Muscle layer of duodenum (tissue), 2 donors: ENCODE measurements around the gene LIMK2.
A peak's percentile ranks its signal among the peaks of the same experiment; 100 is the strongest.

Experiments used
- H3K27ac ChIP-seq: one replicate; pipeline ENCODE4 v1.7.0; 2013; ENCODE audit warnings: mild to moderate bottlenecking, low read length
- H3K27me3 ChIP-seq: one replicate; pipeline ENCODE4 v1.7.0; 2013; ENCODE audit warnings: low read depth, mild to moderate bottlenecking, control low read depth, low read length
- H3K36me3 ChIP-seq, 2 donors: one replicate each; pipeline ENCODE4 v1.7.0; 2013; ENCODE audit warnings: low read length in 2 of 2, control low read depth in 1 of 2, mild to moderate bottlenecking in 1 of 2; ENCODE audit not compliant: insufficient read depth in 2 of 2, control insufficient read depth in 1 of 2
- H3K4me1 ChIP-seq, 2 donors: one replicate each; pipeline ENCODE4 v1.7.0; 2013; ENCODE audit warnings: low read length in 2 of 2, mild to moderate bottlenecking in 2 of 2, control low read depth in 1 of 2, moderate library complexity in 1 of 2; ENCODE audit not compliant: insufficient read depth in 2 of 2, control insufficient read depth in 1 of 2
- H3K4me3 ChIP-seq, 2 donors: one replicate each; pipeline ENCODE4 v1.7.0; 2013; ENCODE audit warnings: low read length in 2 of 2, low read depth in 1 of 2, mild to moderate bottlenecking in 1 of 2
- H3K9me3 ChIP-seq, 2 donors: one replicate each; pipeline ENCODE4 v1.7.0; 2013; ENCODE audit warnings: low read length in 2 of 2, control low read depth in 1 of 2, mild to moderate bottlenecking in 1 of 2; ENCODE audit not compliant: control insufficient read depth in 1 of 2
- donor health status: healthy.

The LIMK2 gene

GRCh38 chr22:31276426-31277167 lies 64.5 kb downstream of the LIMK2 start:
- H3K4me3 ChIP-seq: no peak overlapping the region
- no peaks in the 10 kb centered on the region for H3K27me3 ChIP-seq
- no peaks in the 10 kb centered on the region for H3K4me1 ChIP-seq
- H3K9me3 ChIP-seq: no peaks in the 10 kb centered on the region
- peaks cover 53 to 55% of the 10 kb centered on the region in 2 donors for H3K36me3 ChIP-seq
- H3K27ac ChIP-seq: no peak overlapping the region

GRCh38 chr22:31277741-31278140 lies 65.6 kb downstream of the LIMK2 start:
- Histone ChIP-seq H3K4me3 (no peak overlapping the region), H3K36me3 (peaks cover 57 to 67% of the 10 kb centered on the region in 2 donors), H3K4me1 (no peaks in the 10 kb centered on the region), H3K9me3 (no peaks in the 10 kb centered on the region), H3K27me3 (no peaks in the 10 kb centered on the region), H3K27ac (no peak overlapping the region)

GRCh38 chr22:31278151-31278621 lies 66.1 kb downstream of the LIMK2 start:
- Histone ChIP-seq H3K4me1 (no peaks in the 10 kb centered on the region), H3K4me3 (no peak overlapping the region), H3K27ac (no peak overlapping the region), H3K36me3 (peaks cover 57 to 68% of the 10 kb centered on the region in 2 donors), H3K9me3 (no peaks in the 10 kb centered on the region), H3K27me3 (no peaks in the 10 kb centered on the region)

- H3K4me1 ChIP-seq: no peaks in the 10 kb centered on the region
- no peaks in the 10 kb centered on the region for H3K9me3 ChIP-seq
- no peak overlapping the region for H3K4me3 ChIP-seq
- peaks cover 55 to 69% of the 10 kb centered on the region in 2 donors for H3K36me3 ChIP-seq
- H3K27me3 ChIP-seq: no peaks in the 10 kb centered on the region
- peak overlapping the region; percentile 22 for H3K27ac ChIP-seq
These were observed 66.7 kb downstream of the LIMK2 start for GRCh38 chr22:31278626-31279326.

GRCh38 chr22:31279327-31279669 lies 67.2 kb downstream of the LIMK2 start:
- Histone ChIP-seq H3K9me3 (no peaks in the 10 kb centered on the region), H3K36me3 (peaks cover 55 to 70% of the 10 kb centered on the region in 2 donors), H3K27ac (peak overlapping the region; percentile 22), H3K27me3 (no peaks in the 10 kb centered on the region), H3K4me1 (no peaks in the 10 kb centered on the region), H3K4me3 (no peak overlapping the region)

- H3K4me1 ChIP-seq: peaks cover 0 to under 1% of the 10 kb centered on the region in 2 donors
- H3K4me3 ChIP-seq: no peak overlapping the region
- H3K27me3 ChIP-seq: no peaks in the 10 kb centered on the region
- no peaks in the 10 kb centered on the region for H3K9me3 ChIP-seq
- H3K36me3 ChIP-seq: peaks cover 57 to 71% of the 10 kb centered on the region in 2 donors
- H3K27ac ChIP-seq: no peak overlapping the region
These were observed 67.9 kb downstream of the LIMK2 start for GRCh38 chr22:31279821-31280505.

- H3K4me1 ChIP-seq: peaks cover 3 to 9% of the 10 kb centered on the region in 2 donors
- no peaks in the 10 kb centered on the region for H3K9me3 ChIP-seq
- no peak overlapping the region for H3K4me3 ChIP-seq
- no peak overlapping the region for H3K27ac ChIP-seq
- H3K36me3 ChIP-seq: peaks cover 57 to 73% of the 10 kb centered on the region in 2 donors
- H3K27me3 ChIP-seq: no peaks in the 10 kb centered on the region
These were observed 69.6 kb downstream of the LIMK2 start for GRCh38 chr22:31281733-31282132.

- H3K9me3 ChIP-seq: no peaks in the 10 kb centered on the region
- H3K27ac ChIP-seq: no peak overlapping the region
- H3K27me3 ChIP-seq: no peaks in the 10 kb centered on the region
- peaks cover 4 to 10% of the 10 kb centered on the region in 2 donors for H3K4me1 ChIP-seq
- no peak overlapping the region for H3K4me3 ChIP-seq
- peaks cover 58 to 73% of the 10 kb centered on the region in 2 donors for H3K36me3 ChIP-seq
These were observed 70.8 kb downstream of the LIMK2 start for GRCh38 chr22:31282748-31283468.

- peaks cover 17 to 27% of the 10 kb centered on the region in 2 donors for H3K4me1 ChIP-seq
- H3K27me3 ChIP-seq: no peaks in the 10 kb centered on the region
- H3K36me3 ChIP-seq: peaks cover 51 to 73% of the 10 kb centered on the region in 2 donors
- peak overlapping the region; percentile 35 for H3K27ac ChIP-seq
- H3K9me3 ChIP-seq: no peaks in the 10 kb centered on the region
- no peak overlapping the region for H3K4me3 ChIP-seq
These were observed 72.4 kb downstream of the LIMK2 start for GRCh38 chr22:31284281-31285155.
